HG03196 (cell line): ENCODE results near the gene USP25.
"Not testable (repeated sequence)": the region's sequence is repeated elsewhere in the genome, so short reads cannot be mapped to it uniquely, and the experiment has no call there.

Source experiments
- ATAC-seq: cut with Tn5 transposase; IDR thresholded peaks from one replicate; pipeline ENCODE4 v1.9.1; 2021; ENCODE audit not compliant: unreplicated experiment

Gene USP25

DNA sequence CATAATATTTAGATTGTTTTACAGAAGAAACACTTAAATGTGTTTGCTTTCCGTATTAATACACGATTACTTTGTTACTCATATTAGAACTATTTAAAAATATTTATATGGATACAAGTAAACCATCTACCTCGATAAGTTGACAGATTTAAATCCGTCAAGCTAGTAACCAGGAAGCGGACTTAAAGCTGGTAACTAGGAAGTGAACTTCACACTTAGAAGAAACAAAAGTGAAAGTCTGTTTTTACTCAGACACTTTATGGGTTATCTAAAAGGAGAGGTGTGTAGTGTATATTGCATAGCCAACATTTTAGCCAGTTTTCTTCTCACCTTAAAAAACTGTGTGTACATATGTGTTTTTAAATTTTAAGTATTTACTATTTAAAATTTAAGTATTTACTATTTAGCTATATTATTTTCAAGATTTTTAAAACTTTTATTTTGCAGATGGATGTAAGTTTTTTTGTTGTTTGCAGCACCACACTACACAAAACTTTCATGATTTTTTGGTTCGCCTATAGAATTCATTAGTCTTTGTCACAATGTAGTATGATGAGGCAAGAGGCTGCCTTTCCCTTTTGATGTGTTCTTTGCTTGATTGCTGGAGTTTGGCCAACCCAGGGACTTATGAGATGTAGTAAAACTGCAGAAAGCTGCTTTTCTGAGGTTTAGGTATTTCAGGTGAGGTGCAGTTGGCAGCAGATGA, 2.7 kb downstream of the USP25 start:
- ATAC-seq, result peak; percentile 50

DNA sequence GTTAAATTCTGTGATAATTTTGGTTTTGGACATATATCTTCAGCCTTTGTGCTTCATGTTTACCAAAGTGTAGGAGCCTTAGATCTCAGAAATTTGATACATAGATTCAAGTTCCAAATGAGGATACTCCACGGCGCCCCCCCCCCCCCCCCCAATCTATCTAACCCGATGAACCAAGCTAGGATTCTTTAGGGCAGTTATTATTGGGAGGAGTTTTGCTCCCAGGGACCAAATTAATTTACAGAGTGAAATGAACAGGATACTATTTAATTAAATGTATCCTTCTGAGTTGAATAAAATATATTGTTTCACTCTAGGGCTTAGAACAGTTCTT, 3.2 kb downstream of the USP25 start:
- ATAC-seq, result no peak

DNA sequence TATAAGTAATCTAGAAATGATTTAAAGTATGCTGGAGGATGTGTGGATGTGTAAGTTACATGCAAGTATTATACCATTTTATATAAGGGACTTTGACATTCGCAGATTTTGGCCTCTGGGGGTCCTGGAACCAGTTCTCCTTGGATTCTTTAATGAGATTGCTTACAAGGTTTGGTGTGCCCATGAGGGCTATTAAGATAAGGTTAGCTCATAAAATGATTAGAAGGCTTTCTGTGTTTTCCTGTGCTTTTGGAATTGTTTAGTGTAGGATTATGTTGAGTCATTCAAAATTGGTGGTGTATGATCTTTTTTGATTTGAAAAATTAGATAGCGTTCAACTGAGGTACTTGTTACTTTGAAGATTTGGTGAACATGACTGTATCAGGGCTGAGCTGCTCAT, 5.6 kb downstream of the USP25 start:
- no peak for ATAC-seq

DNA sequence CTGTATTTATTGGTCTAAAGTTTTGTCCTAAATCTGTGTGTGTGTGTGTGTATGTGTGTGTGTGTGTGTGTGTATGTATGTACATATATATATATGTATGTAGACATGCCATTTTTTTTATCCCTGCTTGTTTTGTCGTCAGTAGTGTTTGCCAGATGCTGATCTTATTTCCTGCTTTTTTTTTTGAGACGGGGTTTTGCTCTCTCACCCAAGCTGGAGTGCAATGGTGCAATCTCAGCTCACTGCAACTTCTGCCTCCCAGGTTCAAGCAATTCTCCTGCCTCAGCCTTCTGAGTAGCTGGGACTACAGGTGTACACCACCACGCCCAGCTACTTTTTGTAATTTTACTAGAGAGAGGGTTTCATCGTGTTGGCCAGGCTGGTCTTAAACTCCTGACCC, 6.1 kb downstream of the USP25 start:
- ATAC-seq, result not testable (repeated sequence)

DNA sequence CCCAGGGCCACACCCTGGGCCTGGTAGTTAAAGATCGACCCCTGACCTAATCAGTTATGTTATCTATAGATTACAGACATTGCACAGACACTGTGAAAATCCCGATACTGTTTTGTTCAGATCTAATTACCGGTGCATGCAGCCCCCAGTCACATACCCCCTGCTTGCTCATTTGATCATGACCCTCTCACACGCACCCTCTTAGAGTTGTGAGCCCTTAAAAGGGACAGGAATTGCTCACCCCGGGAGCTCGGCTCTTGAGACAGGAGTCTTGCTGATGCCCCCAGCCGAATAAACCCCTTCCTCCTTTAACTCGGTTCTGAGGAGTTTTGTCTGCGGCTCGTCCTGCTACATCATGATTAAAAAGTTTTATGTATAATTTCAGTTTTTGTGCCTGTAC, 9.0 kb downstream of the USP25 start:
- ATAC-seq, result not testable (repeated sequence)

DNA sequence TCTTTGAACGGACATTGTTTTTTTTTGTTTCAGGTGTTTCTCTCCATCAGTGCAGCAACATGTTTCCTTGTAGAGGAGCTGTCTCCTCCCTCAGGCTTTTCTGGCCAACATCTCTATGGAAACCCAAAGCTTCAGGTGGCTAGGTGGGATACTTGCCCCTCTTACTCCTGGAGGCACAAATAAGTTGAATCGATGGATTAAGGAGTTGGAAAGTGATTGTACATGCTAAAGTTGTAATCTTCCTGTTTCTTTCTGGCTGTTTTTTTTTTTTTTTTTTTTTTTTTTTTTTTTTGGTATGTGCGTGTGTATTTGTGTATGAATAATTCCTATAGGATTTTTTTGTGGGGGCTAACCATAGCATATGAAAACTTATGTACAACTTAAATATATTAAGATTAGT, 10.6 kb downstream of the USP25 start:
- ATAC-seq, result no peak

DNA sequence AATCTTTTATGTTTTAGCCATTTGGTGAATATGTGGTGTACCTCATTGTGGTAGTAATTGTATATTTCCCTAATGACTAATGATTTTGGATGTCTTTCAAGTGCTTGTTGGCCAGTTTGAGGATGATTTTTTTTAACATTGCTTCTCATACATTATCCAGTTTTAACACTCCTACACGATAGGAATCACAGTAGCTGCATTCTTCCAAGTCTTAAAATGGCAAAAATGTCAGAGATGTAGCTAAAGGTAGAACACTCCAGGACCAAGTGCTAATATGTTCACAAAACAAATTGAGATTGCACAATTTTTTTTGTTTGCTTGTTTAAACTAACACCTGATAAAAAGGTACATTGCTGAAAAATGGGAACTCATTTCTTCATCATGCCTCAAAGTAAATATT, 11.7 kb downstream of the USP25 start:
- ATAC-seq, result no peak

DNA sequence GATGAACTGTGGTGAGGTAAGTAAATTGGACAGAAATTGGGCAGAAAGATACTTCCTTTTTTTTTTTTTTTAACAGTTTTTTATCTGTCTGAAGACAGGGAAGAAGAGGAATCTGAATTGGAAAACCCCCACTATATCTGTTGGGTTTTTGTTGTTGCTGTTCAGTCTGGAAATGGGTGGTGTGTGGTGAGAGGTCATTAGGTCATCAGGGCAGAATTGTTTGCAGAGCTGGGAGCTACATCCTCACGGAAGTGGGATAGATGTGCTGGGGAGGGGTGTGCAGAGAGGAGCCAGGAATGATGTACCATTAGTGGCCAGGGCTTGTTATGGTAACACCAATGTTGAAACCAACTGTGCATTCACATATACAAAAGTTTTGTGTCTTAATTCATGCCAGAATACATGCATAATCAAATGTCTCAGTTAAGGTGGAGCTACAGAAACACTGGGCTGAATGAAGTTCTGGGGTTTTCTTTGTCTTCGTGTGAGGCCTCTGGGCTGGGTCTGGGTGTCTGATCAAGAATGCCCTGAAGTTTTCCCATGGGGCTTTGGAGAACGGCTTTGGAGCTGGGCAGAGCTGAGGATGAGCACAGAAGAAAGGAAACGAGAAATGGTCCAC, 12.4 kb downstream of the USP25 start:
- ATAC-seq, result no peak

DNA sequence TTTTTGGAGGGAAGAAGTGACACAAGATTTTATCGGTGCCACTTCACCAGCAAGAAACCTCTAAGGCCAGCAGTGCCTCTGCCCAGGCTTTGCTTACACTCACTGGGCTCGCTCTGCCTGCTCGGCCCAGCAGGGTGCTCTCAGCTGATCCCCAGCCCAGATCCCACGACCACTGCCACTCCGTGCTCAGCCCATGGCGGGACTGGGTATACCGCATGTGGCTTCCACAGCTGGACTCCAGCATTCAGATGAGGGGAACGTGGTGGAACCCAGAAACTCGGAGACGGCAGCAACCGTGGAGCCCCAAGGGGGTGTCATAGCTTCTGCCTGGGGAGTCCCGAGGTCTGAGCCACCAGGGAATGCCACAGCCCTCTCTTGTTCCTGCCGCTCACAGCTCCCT, 12.9 kb downstream of the USP25 start:
- ATAC-seq, result no peak

DNA sequence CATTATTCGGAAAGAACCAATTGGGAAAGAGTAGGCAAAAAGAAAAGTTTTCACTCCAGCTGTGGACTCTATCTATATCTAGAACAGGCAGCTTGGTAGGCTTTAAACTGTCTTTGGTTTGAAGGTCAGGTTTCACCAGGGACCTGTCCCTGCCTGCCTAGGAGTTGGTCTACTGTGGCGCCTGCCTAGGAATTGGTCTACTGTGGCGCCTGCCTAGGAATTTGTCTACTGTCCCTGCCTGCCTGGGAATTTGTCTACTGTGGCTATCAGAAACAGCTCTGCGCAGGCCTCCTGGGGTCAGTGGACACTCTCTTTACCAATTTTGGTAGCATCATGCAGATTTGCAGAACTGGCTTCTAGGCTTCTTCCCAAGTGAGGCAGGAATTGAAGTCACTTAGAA, 13.8 kb downstream of the USP25 start:
- no peak for ATAC-seq

DNA sequence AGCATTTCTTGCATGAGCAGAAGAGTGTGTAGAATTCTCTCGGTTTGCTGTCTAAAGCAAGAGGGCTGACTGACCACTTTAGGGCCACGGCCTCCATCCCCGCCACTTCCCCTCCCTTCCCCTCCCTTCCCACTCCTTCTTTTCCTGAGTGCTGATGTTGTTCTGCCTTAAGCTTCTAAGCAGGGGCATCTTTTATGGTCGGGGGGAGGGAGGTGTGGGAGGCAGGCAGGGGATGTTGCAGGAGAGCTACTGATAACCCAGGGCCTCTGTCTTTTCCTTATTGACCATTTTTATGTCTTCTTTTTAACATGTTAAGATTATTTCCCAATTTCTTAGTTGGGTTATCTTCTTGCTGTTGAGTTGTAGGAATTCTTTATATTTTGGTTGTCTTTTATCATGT, 15.1 kb downstream of the USP25 start:
- no peak for ATAC-seq

DNA sequence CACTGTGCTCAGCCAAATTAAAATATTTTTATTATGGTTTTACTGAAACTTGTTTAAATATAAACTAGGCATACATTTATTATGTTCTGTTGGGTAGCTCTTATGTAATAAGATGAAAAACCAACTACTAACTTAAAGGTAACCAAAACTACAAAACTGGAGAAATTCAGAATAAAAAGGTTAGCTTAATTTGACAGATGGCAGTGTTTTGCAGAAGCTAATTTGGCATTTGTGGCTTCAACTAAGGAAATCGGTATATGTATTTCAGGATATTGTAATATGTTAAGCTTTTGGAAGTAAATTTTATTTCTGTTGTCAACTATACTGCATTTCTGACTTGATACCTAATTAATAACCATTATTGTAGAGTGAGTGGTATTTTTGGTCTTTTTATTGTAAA, 18.8 kb downstream of the USP25 start:
- ATAC-seq, result no peak

DNA sequence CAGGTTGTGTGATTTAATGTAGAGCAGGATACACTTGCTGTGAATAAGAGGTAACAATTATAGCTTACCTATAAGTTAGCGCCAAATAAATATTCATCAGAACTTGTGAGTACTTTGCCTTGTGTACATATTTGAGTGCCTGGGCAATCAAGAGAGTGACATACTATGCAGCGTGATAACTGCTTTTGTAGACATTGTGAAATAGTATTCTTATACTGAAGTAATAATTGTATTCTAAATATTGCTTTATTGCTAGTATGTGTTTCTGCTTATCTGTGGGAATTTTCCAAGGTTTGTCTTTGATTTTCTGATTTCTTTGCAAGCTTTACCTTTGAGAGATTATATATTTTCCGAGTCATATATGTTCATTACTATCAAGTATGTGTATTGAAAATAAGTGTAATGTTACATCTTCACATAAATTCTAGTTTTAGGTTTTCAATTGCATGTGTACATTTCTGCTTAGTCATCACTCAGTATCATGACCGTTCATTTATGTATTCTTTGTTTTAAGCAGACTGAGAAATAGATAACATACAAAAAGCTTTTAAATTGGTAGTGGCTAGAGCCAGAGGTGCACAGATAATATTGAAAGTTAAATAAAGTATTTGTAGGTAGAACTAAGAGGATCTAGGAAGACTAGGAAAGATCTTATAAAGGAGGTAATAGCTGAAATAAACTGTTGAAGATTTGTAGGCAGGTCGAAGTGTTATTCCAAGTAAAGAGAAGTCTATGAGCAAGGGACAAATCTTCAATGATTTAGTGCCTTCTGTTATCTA, 19.5 kb downstream of the USP25 start:
- ATAC-seq, result no peak

DNA sequence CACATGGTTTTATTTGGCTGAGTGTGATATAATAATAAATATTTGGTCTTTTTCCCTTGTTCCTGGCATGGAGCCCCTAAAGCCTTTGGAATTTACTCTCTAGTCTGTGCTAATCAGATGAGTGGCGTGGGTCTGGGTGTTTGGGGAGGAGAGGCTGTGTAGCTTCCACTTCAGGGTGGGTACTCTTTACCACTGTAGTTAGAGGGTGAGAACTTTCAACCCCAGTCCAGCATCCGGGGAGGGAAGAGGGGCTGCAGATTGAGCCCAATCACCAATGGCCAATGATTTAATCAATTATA, 20.0 kb downstream of the USP25 start:
- no peak for ATAC-seq

DNA sequence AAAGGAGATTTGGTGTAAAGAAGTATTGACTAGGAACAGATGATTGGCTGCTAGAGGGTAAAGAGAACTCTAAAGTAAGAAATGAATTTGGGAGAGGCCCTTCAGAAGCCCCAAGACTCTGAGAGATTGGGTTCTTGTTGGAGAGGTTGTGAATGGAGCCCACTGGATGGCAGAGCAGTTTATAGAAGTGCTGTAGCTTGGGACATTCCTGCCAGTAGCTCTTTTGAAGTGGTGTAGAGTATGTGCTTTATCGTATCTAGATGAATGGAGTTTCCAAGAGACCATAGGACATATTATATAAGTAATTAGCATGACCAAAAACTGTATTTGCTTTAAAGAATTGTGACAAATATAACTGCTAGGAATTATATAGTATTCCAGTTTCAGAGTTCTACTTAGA, 21.3 kb downstream of the USP25 start:
- ATAC-seq, result no peak

DNA sequence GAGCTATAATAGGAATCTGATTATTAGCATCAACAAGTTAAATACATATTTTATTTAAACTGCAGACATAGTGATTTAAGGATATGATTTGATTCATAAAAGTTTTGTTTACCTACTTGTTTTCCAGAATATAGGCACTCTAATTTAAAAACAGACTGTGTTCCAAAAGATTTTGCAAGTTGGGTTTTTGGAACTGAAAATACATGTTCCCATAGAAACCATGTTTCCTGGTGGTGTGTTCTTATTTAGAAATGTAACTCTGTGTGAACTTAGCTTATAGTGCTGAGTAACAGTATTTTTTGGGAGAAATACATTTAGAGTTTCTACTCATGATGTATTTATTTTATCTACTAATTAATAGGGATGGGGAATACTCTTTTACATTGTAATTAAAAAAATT, 21.8 kb downstream of the USP25 start:
- ATAC-seq, result no peak

DNA sequence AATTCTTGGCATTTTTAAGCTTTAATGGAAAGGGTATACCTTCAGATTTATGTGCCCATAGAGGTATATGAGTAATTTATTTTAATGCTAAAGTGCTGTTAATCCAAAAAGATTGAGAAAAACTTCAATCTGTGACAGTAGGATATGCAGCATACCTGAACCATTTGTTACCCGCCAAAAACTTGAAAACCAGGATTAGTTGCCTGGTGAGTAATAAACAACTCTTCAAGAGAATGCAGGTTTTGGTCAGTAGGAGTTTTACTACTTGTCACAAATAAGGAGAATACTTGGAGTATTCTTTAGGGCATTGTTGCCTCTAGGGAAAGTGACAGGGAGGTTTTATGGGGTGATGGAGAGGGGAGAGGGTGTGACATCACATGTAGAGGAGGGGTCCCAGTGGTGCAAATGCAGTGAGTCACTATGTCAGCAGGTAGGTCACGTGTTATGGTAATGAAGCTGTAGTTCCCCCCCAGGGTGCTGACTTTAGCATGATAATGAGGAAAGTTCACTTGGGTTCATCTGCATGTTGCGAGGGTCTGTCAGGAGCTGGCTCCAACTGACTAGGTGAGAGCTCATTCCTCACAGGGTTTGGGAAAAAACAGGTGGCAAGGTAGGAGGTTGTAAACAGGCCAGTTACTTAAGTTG, 23.1 kb downstream of the USP25 start:
- no peak for ATAC-seq

DNA sequence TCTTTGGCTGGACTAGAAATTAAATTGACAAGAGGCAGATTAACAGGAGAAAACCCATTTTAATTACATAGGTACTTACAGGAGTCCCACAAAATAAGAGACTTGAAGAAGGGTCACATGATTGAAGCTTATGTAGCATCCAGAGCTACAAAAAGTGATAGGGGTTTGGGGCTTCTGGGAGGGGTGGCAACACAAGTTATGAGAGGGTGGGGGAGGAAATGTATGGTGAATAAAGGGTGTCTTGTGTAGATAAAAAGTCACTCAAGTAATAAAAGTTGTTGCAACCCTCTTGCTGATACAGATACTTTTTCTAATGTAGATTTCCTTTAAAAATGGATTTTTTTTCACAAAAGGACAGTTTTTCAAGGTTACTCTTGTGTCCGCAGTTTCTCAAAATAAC, 24.0 kb downstream of the USP25 start:
- ATAC-seq, result no peak

DNA sequence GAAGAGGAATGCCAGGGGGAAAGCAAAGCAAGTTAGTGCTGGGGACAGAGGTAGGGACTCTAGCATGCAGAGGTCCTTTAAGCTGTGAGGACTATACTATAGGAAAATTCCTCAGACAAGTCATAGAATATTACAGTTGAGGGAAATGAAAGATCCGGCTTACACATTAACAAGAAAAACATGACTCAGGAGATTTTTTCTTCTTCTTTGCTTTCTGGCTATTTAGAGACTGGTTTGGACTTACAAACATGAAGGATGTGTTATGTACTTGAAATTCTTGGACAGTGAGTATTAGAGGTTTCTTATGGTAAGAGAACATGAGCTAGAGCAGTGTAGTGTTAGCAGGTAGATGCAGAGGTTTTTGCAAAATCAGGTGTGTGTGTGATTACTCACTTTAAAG, 24.9 kb downstream of the USP25 start:
- peak; percentile 61 for ATAC-seq

DNA sequence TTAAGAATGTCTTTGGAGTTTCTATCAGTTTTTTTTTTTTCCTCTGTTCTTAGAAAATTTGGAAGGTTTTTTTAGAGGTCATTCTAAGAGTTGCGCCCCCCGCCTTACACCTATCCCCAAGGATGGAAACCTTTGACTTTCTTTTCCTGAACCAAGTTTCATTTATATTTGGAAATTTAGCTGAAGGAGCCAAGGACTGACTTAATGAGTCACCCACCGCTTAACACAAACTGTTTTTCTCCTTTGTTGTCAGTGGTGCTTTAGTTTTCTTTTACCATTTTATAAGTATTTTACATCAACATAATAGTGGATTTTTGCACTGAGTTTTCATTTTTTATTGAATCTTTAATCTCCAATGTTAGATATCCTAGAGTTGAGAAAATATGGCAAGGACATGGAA, 25.3 kb downstream of the USP25 start:
- ATAC-seq, result no peak

DNA sequence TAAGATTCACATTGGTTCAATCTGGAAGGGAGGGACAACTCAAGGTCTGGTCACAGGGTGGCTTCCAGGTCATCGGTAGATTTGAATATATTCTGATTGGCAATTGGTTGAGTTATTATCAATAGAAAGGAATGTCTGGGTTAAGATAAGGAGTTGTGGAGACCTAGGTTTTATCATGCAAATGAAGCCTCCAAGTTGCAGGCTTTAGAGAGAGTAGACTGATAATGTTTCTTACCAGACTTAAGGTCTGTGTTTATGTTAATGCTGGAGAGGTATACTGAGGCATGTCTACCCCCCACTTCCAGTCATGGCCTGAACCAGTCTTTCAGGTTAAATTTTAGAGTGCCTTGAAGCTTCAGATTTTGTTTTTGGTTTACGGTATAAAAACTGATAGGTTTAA, 29.7 kb downstream of the USP25 start:
- no peak for ATAC-seq

DNA sequence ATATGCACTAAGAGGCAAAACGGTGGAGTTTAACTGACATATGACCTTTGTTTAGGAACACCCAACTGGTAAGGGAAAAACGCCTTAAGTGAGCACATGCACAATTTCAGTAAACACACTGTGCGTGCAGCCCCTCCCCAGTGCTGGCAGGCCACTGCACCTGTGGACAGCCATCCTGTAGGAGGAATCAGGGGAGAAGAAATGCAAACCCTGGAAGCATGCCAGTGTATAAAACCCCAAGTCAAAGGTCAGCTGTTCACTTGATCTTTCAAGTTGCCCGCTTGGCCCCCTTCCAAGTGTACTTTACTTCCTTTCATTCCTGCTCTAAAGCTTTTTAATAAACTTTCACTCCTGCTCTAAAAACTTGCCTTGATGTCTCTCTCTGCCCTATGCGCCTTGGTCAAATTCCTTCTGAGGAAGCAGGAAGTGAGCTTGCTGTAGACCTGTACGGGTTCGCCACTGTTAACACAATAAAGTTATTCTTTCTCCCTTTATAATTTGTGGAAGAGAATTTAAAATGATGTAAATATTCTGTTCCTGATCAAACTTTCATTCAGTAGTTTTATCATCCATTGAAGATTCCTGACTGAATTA, 31.8 kb downstream of the USP25 start:
- no peak for ATAC-seq
